Spleen (tissue), 7 donors: ENCODE measurements around the gene THUMPD1.

Source experiments
- CTCF ChIP-seq, 11 experiments: fragments of 200-600 bp in 7 of 11; fragments of 450-650 bp in 4 of 11; sonication (generic) in 4 of 11; IDR thresholded peaks in 8 of 11; conservative IDR thresholded peaks in 3 of 11; 1 replicate in 7 of 11; 2 replicates in 4 of 11; pipeline versions ENCODE4 v1.4.0 to v1.8.0; 2016 to 2021; ENCODE audit warnings: antibody characterized with exemption in 11 of 11, inconsistent platforms in 4 of 11, mild to moderate bottlenecking in 1 of 11
- POLR2A ChIP-seq, 3 donors: fragments of 450-650 bp; IDR thresholded peaks; one replicate each; pipeline ENCODE4 v1.5.1; 2017; ENCODE audit warnings: antibody characterized with exemption in 3 of 3, mild to moderate bottlenecking in 1 of 3
- donor health status: DM: no; HTN: no; CAD: no; lungs with moderate emphysema.
- donor health status: DM: no; HTN: no; CAD: no.
- donor health status: DM: no; HTN: no; CAD: no.

GRCh38 chr16:20743591-20743990 is 2.0 kb upstream of the THUMPD1 start:
- TF ChIP-seq POLR2A (IDR thresholded peaks at IDR 0.05): no peak
- no peak for TF ChIP-seq CTCF (IDR thresholded peaks at IDR 0.05 in 8 of 11, conservative IDR thresholded peaks at IDR 0.05 in 3 of 11)
